SK-N-SH treated with all-trans-retinoic acid at 6 μM for 48 hours (cell line): Measurements from ENCODE around the gene AAMDC.

Source experiments
- CREB5 ChIP-seq: fragments of 250-450 bp; sonication (Bioruptor Pico); IDR thresholded peaks from 2 replicates; pipeline ENCODE4 v1.5.1; 2020; ENCODE audit warnings: low read depth, mild to moderate bottlenecking, moderate library complexity
- CSDC2 ChIP-seq: fragments of 250-450 bp; sonication (Bioruptor Pico); IDR thresholded peaks from 2 replicates; pipeline ENCODE4 v1.5.0; 2020; ENCODE audit warnings: mild to moderate bottlenecking, moderate library complexity
- GLIS3 ChIP-seq: fragments of 250-450 bp; sonication (Bioruptor Pico); IDR thresholded peaks from 2 replicates; pipeline ENCODE4 v1.5.0; 2020; ENCODE audit warnings: mild to moderate bottlenecking, moderate library complexity
- RARB ChIP-seq: fragments of 250-450 bp; sonication (Bioruptor Pico); IDR thresholded peaks from 2 replicates; pipeline ENCODE4 v1.8.0; 2021; ENCODE audit warnings: mild to moderate bottlenecking, moderate library complexity
- TCF4 ChIP-seq: fragments of 250-450 bp; sonication (Bioruptor Pico); IDR thresholded peaks from 2 replicates; pipeline ENCODE4 v1.8.0; 2021; ENCODE audit warnings: mild to moderate bottlenecking, moderate library complexity, borderline replicate concordance
- ZFP30 ChIP-seq: fragments of 450-650 bp; formaldehyde crosslinking; IDR thresholded peaks from 2 replicates; pipeline ENCODE4 v1.5.0; 2022; ENCODE audit warnings: mild to moderate bottlenecking, moderate library complexity
- ZNF70 ChIP-seq: fragments of 450-650 bp; formaldehyde crosslinking; IDR thresholded peaks from 2 replicates; pipeline ENCODE4 v1.5.0; 2020; ENCODE audit warnings: mild to moderate bottlenecking, moderate library complexity
- TF ChIP-seq, protein P1 (sequence below): fragments of 250-450 bp; sonication (Bioruptor Pico); IDR thresholded peaks from 2 replicates; pipeline ENCODE4 v1.8.0; 2020; ENCODE audit warnings: mild to moderate bottlenecking, moderate library complexity, borderline replicate concordance

- no peak for TF ChIP-seq ZFP30
- TF ChIP-seq, protein P1, sequence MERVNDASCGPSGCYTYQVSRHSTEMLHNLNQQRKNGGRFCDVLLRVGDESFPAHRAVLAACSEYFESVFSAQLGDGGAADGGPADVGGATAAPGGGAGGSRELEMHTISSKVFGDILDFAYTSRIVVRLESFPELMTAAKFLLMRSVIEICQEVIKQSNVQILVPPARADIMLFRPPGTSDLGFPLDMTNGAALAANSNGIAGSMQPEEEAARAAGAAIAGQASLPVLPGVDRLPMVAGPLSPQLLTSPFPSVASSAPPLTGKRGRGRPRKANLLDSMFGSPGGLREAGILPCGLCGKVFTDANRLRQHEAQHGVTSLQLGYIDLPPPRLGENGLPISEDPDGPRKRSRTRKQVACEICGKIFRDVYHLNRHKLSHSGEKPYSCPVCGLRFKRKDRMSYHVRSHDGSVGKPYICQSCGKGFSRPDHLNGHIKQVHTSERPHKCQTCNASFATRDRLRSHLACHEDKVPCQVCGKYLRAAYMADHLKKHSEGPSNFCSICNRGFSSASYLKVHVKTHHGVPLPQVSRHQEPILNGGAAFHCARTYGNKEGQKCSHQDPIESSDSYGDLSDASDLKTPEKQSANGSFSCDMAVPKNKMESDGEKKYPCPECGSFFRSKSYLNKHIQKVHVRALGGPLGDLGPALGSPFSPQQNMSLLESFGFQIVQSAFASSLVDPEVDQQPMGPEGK (CRISPR knock-in tag) = no peak
- TF ChIP-seq TCF4 (CRISPR knock-in tag) = no peak
- TF ChIP-seq CREB5 (CRISPR knock-in tag) = no peak
- no peak for TF ChIP-seq GLIS3 (CRISPR knock-in tag)
- no peak for TF ChIP-seq RARB (CRISPR knock-in tag)
- TF ChIP-seq CSDC2 (CRISPR knock-in tag) = no peak
- TF ChIP-seq ZNF70 (CRISPR knock-in tag) = no peak
Measured at GRCh38 chr11:77833302-77833701, 12.4 kb downstream of the AAMDC start.
